GM23338 (cell line): ENCODE measurements around the gene TYW1. TPM values are rescaled to one million over a fixed set of nuclear protein-coding genes. Genes with fewer than 3 reads are reported as not detected.

Experiments
- ATAC-seq: fragments of 200-7000 bp; cut with Tn5 transposase; 3 replicates; pipeline ENCODE4 v1.9.1; 2020
- DNase-seq: peaks from one replicate; pipeline ENCODE4 v3.0.0-alpha.2; 2015; ENCODE audit warnings: low spot score
- H2AFZ ChIP-seq: fragments of 200-600 bp; sonication (generic); 2 replicates; pipeline ENCODE4 v1.8.0; 2016; ENCODE audit warnings: antibody characterized with exemption, mild to moderate bottlenecking, moderate library complexity
- H3F3A ChIP-seq: fragments of 200-600 bp; sonication (generic); replicated peaks from 2 replicates; pipeline ENCODE4 v1.8.0; 2017; ENCODE audit warnings: antibody characterized with exemption, mixed run types, low read depth
- H3K27ac ChIP-seq: fragments of 200-600 bp; sonication (generic); 2 replicates; pipeline ENCODE4 v1.6.1; 2016; ENCODE audit warnings: low read depth
- H3K27me3 ChIP-seq: fragments of 200-600 bp; sonication (generic); 2 replicates; pipeline ENCODE4 v1.8.0; 2016; ENCODE audit warnings: mild to moderate bottlenecking, mixed run types, moderate library complexity; ENCODE audit not compliant: insufficient read depth
- H3K36me3 ChIP-seq: fragments of 200-600 bp; sonication (generic); 2 replicates; pipeline ENCODE4 v1.8.0; 2016; ENCODE audit warnings: mild to moderate bottlenecking; ENCODE audit not compliant: insufficient read depth
- H3K4me1 ChIP-seq: fragments of 200-600 bp; sonication (generic); 2 replicates; pipeline ENCODE4 v1.8.0; 2016; ENCODE audit warnings: mild to moderate bottlenecking, moderate library complexity; ENCODE audit not compliant: insufficient read depth
- H3K4me2 ChIP-seq: fragments of 200-600 bp; sonication (generic); 2 replicates; pipeline ENCODE4 v1.7.1; 2017; ENCODE audit warnings: mixed run types
- H3K4me3 ChIP-seq: fragments of 200-600 bp; sonication (generic); 2 replicates; pipeline ENCODE4 v1.6.1; 2016; ENCODE audit warnings: mixed run types
- H3K79me2 ChIP-seq: fragments of 200-600 bp; sonication (generic); replicated peaks from 2 replicates; pipeline ENCODE4 v1.8.0; 2017; ENCODE audit warnings: mild to moderate bottlenecking; ENCODE audit not compliant: insufficient read depth
- H3K9me2 ChIP-seq: fragments of 200-600 bp; sonication (generic); 2 replicates; pipeline ENCODE4 v1.8.0; 2017; ENCODE audit not compliant: insufficient read depth
- H4K20me1 ChIP-seq: fragments of 200-600 bp; sonication (generic); replicated peaks from 2 replicates; pipeline ENCODE4 v1.8.0; 2017; ENCODE audit warnings: mild to moderate bottlenecking; ENCODE audit not compliant: insufficient read depth
- H3K27ac Mint-ChIP-seq: 2 replicates; pipeline ENCODE4 v1.8.0; 2020; ENCODE audit warnings: inconsistent platforms, mild to moderate bottlenecking, moderate library complexity, mixed read lengths
- H3K27me3 Mint-ChIP-seq: 3 replicates; pipeline ENCODE4 v1.8.0; 2022; ENCODE audit warnings: low read depth, mild to moderate bottlenecking, moderate library complexity, mixed read lengths, inconsistent platforms; ENCODE audit not compliant: insufficient read depth, poor library complexity
- H3K36me3 Mint-ChIP-seq: 3 replicates; pipeline ENCODE4 v1.8.0; 2021; ENCODE audit warnings: low read depth, mild to moderate bottlenecking, inconsistent platforms, moderate library complexity, mixed read lengths
- H3K4me1 Mint-ChIP-seq: 3 replicates; pipeline ENCODE4 v1.8.0; 2020; ENCODE audit warnings: mild to moderate bottlenecking, inconsistent platforms, mixed read lengths
- H3K4me3 Mint-ChIP-seq: 3 replicates; pipeline ENCODE4 v1.8.0; 2021; ENCODE audit warnings: moderate library complexity, mild to moderate bottlenecking, inconsistent platforms, mixed read lengths
- H3K9me3 Mint-ChIP-seq: 3 replicates; pipeline ENCODE4 v1.8.0; 2020; ENCODE audit warnings: moderate library complexity, mild to moderate bottlenecking, inconsistent platforms, mixed read lengths
- CREB1 ChIP-seq: fragments of 250-450 bp; sonication (Bioruptor Pico); IDR thresholded peaks from 2 replicates; pipeline ENCODE4 v1.5.0; 2020; ENCODE audit warnings: low read depth, mild to moderate bottlenecking, moderate library complexity
- EZH2 ChIP-seq: fragments of 200-600 bp; sonication (generic); IDR thresholded peaks from one replicate; pipeline ENCODE4 v1.8.0; 2017; ENCODE audit warnings: antibody characterized with exemption, mild to moderate bottlenecking, low read depth; ENCODE audit not compliant: unreplicated experiment
- EZH2phosphoT487 ChIP-seq: fragments of 200-600 bp; sonication (generic); IDR thresholded peaks from one replicate; pipeline ENCODE4 v1.8.1; 2018; ENCODE audit warnings: antibody characterized with exemption; ENCODE audit not compliant: unreplicated experiment
- JUNB ChIP-seq: IDR thresholded peaks from one replicate; pipeline ENCODE4 v1.6.1; 2016; ENCODE audit warnings: antibody characterized with exemption; ENCODE audit not compliant: unreplicated experiment
- NANOG ChIP-seq: IDR thresholded peaks from 2 replicates; pipeline ENCODE4 v1.6.1; 2016; ENCODE audit warnings: antibody characterized with exemption, borderline replicate concordance
- ZNF114 ChIP-seq: fragments of 250-450 bp; sonication (Bioruptor Pico); IDR thresholded peaks from 2 replicates; pipeline ENCODE4 v1.5.0; 2020; ENCODE audit warnings: mild to moderate bottlenecking, moderate library complexity
- polyA plus RNA-seq: library from polyadenylated mRNA; unstranded; fragments of >200 nt; fragmentation: Nextera tagmentation; extraction: Ambion mirVana; gene quantifications from 2 replicates; pipeline ENCODE4 v1.2.1, GENCODE V29; 2016
- total RNA-seq: library from RNA; depleted of rRNA; stranded (reverse); fragments of >200 nt; shearing (Covaris generic); gene quantifications from 2 replicates; pipeline ENCODE4 v1.2.3, GENCODE V29; 2014
- TF ChIP-seq, protein P1 (sequence below), 2 experiments: fragments of 200-600 bp in 1 of 2; sonication (generic) in 1 of 2; conservative IDR thresholded peaks; 2 replicates each; pipeline versions ENCODE4 v1.5.1 to v1.6.1; 2016 to 2017; ENCODE audit warnings: antibody characterized with exemption in 2 of 2, low read depth in 2 of 2, mild to moderate bottlenecking in 2 of 2, moderate library complexity in 1 of 2
- TF ChIP-seq, protein P2 (sequence below): IDR thresholded peaks from one replicate; pipeline ENCODE4 v1.6.1; 2018; ENCODE audit warnings: antibody characterized with exemption; ENCODE audit not compliant: unreplicated experiment
- TF ChIP-seq, protein P3 (sequence below): IDR thresholded peaks from 2 replicates; pipeline ENCODE4 v1.6.1; 2016; ENCODE audit warnings: antibody characterized with exemption

The TYW1 gene
- total and polyA plus RNA-seq, 2 experiments from 2014 or later: 15.2 to 18.1 TPM

GRCh38 chr7:67021260-67021659 lies 24.6 kb downstream of the TYW1 start (continued):
- TF ChIP-seq, protein P1, sequence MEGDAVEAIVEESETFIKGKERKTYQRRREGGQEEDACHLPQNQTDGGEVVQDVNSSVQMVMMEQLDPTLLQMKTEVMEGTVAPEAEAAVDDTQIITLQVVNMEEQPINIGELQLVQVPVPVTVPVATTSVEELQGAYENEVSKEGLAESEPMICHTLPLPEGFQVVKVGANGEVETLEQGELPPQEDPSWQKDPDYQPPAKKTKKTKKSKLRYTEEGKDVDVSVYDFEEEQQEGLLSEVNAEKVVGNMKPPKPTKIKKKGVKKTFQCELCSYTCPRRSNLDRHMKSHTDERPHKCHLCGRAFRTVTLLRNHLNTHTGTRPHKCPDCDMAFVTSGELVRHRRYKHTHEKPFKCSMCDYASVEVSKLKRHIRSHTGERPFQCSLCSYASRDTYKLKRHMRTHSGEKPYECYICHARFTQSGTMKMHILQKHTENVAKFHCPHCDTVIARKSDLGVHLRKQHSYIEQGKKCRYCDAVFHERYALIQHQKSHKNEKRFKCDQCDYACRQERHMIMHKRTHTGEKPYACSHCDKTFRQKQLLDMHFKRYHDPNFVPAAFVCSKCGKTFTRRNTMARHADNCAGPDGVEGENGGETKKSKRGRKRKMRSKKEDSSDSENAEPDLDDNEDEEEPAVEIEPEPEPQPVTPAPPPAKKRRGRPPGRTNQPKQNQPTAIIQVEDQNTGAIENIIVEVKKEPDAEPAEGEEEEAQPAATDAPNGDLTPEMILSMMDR (conservative IDR thresholded peaks at IDR 0.05; ENCODE audit: low read depth in 2 of 2): no peak
- TF ChIP-seq, protein P2, sequence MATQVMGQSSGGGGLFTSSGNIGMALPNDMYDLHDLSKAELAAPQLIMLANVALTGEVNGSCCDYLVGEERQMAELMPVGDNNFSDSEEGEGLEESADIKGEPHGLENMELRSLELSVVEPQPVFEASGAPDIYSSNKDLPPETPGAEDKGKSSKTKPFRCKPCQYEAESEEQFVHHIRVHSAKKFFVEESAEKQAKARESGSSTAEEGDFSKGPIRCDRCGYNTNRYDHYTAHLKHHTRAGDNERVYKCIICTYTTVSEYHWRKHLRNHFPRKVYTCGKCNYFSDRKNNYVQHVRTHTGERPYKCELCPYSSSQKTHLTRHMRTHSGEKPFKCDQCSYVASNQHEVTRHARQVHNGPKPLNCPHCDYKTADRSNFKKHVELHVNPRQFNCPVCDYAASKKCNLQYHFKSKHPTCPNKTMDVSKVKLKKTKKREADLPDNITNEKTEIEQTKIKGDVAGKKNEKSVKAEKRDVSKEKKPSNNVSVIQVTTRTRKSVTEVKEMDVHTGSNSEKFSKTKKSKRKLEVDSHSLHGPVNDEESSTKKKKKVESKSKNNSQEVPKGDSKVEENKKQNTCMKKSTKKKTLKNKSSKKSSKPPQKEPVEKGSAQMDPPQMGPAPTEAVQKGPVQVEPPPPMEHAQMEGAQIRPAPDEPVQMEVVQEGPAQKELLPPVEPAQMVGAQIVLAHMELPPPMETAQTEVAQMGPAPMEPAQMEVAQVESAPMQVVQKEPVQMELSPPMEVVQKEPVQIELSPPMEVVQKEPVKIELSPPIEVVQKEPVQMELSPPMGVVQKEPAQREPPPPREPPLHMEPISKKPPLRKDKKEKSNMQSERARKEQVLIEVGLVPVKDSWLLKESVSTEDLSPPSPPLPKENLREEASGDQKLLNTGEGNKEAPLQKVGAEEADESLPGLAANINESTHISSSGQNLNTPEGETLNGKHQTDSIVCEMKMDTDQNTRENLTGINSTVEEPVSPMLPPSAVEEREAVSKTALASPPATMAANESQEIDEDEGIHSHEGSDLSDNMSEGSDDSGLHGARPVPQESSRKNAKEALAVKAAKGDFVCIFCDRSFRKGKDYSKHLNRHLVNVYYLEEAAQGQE: no peak
- TF ChIP-seq CREB1 (CRISPR knock-in tag): no peak
- TF ChIP-seq EZH2phosphoT487: no peak
- TF ChIP-seq, protein P3, sequence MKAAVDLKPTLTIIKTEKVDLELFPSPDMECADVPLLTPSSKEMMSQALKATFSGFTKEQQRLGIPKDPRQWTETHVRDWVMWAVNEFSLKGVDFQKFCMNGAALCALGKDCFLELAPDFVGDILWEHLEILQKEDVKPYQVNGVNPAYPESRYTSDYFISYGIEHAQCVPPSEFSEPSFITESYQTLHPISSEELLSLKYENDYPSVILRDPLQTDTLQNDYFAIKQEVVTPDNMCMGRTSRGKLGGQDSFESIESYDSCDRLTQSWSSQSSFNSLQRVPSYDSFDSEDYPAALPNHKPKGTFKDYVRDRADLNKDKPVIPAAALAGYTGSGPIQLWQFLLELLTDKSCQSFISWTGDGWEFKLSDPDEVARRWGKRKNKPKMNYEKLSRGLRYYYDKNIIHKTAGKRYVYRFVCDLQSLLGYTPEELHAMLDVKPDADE: no peak

DNA sequence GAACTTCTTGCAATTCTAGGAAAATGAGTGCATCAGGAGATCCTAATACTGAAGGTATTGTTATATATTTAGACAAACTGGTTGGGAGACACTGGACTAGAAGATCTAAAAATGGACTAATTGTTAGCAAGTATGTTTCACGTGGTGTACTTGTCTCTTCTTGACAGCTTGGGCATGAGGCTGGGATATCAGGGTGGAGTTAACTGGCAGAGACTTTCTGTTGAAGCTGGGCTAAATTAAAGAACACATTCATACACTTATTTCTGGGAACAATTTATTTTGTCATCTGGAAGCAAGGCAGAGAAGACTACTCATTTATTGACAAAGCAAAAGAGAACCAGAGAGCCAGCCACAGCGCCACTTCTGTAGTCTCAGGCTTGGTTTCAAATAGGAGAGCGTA lies 25.9 kb downstream of the TYW1 start:
- Histone ChIP-seq H3K27me3 (no peaks in the 10 kb centered on the region), H3K79me2 (no peaks in the 10 kb centered on the region), H3K36me3 (peaks cover 22% of the 10 kb centered on the region), H3K4me2 (no peak overlapping the region), H4K20me1 (peaks cover 11% of the 10 kb centered on the region; the same call in 1 of the 2 replicates), H3F3A (0 out of 2 replicates have a peak, but pooled peaks cover 4% of the 10 kb centered on the region), H2AFZ (no peak overlapping the region), H3K4me3 (no peak overlapping the region), H3K27ac (no peak overlapping the region), H3K9me2 (no peaks in the 10 kb centered on the region), H3K4me1 (no peaks in the 10 kb centered on the region)
- Mint-ChIP-seq H3K27me3 (peaks cover 6% of the 10 kb centered on the region), H3K4me1 (no peaks in the 10 kb centered on the region), H3K27ac (no peak overlapping the region), H3K9me3 (no peaks in the 10 kb centered on the region), H3K36me3 (peaks cover 53% of the 10 kb centered on the region), H3K4me3 (no peak overlapping the region)
- DNase-seq (no peak), ATAC-seq (no peak)
- TF ChIP-seq JUNB: no peak
- TF ChIP-seq, protein P1 (conservative IDR thresholded peaks at IDR 0.05; ENCODE audit: low read depth in 2 of 2): no peak
- no peak for TF ChIP-seq EZH2
- TF ChIP-seq NANOG: no peak
- no peak for TF ChIP-seq CREB1 (CRISPR knock-in tag)
- TF ChIP-seq ZNF114 (CRISPR knock-in tag): no peak
- TF ChIP-seq, protein P2: no peak
